ENCODE measurements around the gene RXYLT1.

The RXYLT1 gene

DNA sequence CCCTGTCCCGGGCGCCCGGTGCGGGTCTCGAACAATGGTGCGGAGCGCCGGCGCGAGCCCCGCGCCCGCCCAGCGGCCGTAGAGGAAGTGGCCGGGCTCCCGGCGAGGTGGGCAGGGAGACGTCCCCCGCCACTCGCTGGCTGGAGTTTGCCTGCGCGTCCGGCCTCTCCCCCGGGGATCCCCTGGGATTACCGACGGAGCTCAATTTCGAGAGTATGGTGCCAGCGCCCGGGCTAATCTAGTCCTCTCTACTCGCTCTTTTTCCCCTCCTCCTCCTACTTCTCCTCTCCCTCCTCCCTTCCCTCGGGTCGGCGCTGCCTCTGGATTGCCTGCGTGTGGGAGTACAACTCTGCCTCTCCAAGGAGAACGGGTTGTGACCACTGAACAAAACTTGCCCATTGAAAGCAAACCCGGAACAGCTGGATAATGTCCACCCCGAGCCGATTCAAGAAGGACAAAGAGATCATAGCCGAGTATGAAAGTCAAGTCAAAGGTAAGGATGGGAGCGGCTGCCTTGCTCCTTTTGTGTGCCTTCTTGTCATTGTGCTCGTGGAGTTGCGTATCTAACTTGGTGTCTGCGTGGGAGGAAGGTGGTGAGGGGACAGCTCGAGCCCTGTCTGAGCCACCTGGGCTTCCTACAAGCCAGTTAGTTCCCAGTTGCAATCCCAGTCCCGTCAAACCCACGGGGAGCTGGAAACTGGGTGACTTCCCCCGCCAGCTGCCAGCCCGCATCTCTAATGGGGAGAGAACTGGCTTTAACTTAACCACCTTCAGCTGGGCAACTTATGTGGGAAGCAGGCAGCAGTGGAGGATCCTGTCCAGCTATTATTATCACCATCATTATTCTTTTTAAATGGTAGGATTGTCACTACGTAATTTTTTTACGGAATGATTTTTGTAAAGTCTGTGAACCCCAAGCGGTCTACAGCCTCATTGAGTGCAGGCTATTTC lies 65.0 kb downstream of the RXYLT1 start, which contains the start of gene SRGAP1:
Gene SRGAP1 (plus strand): TSS at position 310 of the 951 bp plus-strand sequence. CDS start 117 bp downstream, at position 427.
- DNase-seq = peak; percentile 37 to 55

DNA sequence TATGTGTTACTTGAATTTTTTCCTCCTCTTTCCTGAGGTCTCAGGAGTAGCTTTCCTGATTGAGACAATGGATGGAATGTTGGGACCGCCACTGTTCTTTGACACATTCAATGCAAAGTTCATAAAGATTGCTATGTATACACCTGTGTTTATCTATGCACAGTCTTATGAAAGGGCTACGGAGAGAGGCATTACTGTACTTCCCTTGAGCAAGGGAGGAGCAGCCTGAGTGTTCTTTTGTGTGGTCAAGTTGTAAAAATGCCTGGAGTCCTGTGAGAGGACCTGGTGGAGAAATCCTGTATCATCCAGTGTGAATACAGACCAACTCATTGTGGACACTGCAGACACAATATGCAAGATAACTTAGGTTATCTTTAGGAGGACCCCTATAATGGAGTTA lies 66.0 kb downstream of the RXYLT1 start:
- DNase-seq = peak in 1 of 2 donors; percentile 11

DNA sequence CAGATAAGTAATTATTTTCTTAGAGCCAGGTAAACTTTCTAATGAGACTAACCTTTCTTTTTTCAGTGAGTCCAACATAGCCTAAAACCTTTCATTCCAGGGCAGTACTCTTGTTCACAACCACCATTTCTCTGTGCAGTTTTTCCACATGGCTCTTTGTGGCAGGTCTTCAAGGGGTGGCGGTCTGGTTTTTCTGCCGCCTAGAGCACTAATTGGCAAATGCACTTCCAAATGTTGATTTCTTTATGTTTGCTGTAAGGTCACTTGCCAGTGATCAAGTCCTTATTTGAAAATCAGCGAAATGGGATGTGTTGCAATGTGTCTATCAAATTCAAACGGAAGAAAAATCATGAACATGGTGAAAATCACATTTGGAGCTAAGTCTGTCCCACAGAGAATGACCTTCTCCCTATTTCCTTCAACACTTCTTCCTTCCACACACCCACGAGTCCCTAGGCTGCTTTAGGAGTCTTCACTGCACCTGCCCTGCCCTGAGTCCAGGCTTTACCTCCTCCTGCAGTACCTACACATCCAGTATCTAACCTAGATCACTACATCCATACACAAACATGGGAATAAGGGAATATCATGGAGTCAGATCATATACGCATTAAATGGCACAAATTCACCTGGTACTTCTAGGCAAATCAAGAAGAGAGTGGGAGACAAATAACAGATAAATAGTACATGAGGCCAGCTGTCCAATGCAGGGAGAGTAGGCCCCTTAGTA lies 66.7 kb downstream of the RXYLT1 start:
- DNase-seq = no peak

DNA sequence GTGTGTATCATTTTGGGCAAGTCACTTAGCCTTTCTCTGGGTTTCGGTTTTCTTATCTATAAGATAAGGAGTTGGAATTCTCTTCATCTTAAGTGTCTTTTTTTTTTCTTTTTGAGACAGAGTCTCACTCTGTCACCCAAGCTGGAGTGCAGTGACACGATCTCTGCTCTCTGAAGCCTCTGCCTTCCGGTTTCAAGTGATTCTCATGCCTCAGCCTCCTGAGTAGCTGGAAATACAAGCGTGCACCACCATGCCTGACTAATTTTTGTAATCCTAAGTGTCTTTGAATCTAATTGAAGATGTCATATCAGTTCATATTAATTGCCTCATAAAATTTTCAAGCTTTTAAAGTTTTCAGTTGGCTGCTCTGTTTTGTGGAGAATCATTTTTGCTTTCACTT lies 68.7 kb downstream of the RXYLT1 start:
- DNase-seq = no peak

DNA sequence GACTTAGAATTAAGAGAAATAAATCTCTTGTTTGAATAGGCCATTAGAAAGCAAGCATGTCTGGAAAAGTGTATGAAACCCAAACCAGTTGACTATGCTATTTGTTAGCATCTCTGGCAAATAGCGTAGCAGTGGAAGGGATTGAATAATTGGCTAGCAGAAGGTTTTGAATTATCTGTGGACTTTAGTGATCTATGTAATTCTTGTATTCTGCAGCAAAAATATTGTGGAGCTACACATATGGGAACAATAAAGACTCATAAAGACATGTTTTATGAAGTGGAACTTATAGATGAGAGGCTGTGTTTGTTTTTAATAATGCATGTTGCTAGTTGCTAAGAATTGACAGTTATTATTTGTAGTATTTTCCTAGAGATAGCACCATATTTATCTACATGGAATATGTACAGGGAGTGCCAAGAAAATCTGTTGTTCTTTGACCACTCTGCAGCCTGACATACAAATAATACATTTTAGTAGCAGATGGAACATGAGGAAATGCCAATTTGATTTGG lies 69.5 kb downstream of the RXYLT1 start:
- no peak for DNase-seq

DNA sequence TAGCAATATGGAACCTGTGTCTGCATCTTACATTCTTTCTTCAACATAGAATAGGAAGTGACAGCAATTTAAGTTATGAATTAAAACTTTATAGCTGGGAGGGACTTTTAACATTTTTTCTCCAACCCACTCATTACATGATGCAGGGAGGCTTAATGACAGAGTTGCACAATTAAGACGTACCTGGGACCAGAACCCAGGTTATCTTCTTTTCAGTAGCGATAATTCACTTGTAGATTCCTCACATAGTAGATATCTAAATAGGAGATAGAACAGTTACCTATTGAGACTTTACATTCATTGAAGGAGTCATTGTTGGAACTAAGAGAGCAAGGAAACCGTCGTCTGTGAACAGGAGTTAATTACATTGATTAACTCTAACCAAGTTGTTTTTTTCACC lies 69.9 kb downstream of the RXYLT1 start:
- DNase-seq = no peak

DNA sequence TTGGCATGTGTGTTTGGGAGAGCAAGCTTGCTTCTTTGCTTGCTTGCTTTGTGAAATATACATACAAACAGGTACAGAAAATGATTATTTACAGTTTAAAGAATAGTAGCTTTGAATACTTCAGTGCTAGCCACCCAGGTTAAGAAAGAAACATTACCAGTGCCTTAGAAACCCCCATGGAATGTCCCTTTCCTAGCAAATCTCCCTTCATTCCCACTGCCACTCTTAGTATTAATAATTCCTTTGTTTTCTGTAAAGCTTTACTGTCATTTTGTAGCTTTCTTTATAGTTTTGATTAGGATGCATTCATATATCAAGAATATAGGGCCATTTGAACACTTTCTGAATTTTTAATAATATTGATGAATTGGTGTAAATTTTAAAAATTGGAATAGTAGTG lies 74.3 kb downstream of the RXYLT1 start:
- DNase-seq = no peak

DNA sequence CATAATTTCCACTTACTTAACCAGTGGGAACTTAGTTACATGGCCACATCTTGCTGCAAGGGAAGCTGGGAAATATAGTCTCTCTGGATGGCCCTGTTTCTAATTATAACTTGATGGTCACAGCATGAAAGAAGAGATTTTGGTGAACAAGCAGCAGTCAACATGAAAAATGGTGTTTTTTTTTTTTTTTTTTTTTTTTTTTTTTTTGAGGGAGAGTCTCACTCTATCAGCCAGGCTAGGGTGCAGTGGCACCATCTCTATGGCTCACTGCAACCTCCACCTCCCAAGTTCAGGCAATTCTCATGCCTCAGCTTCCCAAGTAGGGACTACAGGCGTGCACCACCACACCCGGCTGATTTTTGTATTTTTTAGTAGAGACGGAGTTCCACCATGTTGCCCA lies 75.6 kb downstream of the RXYLT1 start:
- DNase-seq = no peak

DNA sequence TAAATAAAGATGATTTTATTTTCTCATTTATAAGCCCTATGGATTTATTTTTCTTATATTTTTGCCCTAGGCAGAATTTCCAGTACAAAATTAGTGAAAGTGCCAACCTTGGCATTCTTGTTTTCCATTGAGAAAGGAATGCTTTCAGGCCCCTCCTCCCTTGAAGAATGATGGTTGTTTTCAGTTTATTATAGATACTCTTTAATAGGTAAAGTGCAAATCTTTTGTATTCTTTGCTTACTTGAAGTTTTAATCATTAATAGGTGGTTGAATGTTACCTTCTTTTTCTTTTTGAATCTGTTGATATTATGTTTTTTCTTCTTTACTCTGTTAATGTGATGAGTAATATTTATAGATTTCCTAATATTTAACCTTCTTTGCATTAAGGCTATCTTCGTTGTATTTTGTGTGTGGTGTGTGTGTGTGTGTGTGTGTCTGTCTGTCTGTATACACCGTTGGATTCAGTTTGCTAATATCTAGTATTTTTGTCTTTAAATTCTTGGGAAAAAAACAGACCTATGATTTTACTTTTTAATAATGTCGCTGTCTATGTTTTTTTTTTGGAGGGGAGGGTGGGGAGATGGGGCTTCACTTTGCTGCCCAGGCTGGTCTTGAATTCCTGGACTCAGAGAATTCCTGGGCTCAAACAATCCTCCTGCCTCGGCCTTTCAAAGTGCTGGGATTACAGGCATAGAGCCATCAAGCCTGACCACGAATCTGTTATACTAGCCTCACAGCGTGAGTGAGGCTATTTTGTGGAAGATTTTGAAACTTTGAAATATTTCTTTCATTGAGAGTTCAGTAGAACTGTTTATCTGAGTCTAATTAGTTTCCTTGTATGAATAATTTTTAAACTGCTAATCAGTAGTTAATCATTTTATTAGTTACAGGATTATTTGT lies 78.3 kb downstream of the RXYLT1 start:
- DNase-seq = no peak
